DMS 273 (cell line): ENCODE results near the gene SACM1L.
"Not testable (repeated sequence)": the region's sequence is repeated elsewhere in the genome, so short reads cannot be mapped to it uniquely, and the experiment has no call there.

Experiments used
- DNase-seq: peaks from one replicate; lab custom pipeline; 2025; ENCODE audit not compliant: unreplicated experiment; lab: John Stamatoyannopoulos, UW

Gene SACM1L

GRCh38 chr3:45692866-45693265 is 3.7 kb downstream of the SACM1L start:
- no peak for DNase-seq

- peak; percentile 8 for DNase-seq
Measured at GRCh38 chr3:45693941-45694521, 4.8 kb downstream of the SACM1L start.

- not testable (repeated sequence) for DNase-seq
Measured at GRCh38 chr3:45695166-45695565, 6.0 kb downstream of the SACM1L start.

- DNase-seq = no peak
Measured at GRCh38 chr3:45700570-45701073, 11.4 kb downstream of the SACM1L start.

GRCh38 chr3:45701172-45701867 is 12.1 kb downstream of the SACM1L start:
- DNase-seq = no peak

- DNase-seq = no peak
Measured at GRCh38 chr3:45704301-45704943, 15.2 kb downstream of the SACM1L start.

GRCh38 chr3:45705839-45706808 is 16.9 kb downstream of the SACM1L start:
- DNase-seq = no peak

- DNase-seq = no peak
Measured at GRCh38 chr3:45711931-45712330, 22.7 kb downstream of the SACM1L start.

- DNase-seq = no peak
Measured at GRCh38 chr3:45712434-45713110, 23.4 kb downstream of the SACM1L start.

GRCh38 chr3:45715945-45716344 is 26.7 kb downstream of the SACM1L start:
- no peak for DNase-seq

GRCh38 chr3:45716790-45717336 is 27.7 kb downstream of the SACM1L start:
- no peak for DNase-seq

- DNase-seq = no peak
Measured at GRCh38 chr3:45719655-45720487, 30.7 kb downstream of the SACM1L start.

GRCh38 chr3:45724911-45725310 is 35.7 kb downstream of the SACM1L start:
- DNase-seq = no peak

- DNase-seq = no peak
Measured at GRCh38 chr3:45729614-45730013, 40.4 kb downstream of the SACM1L start.

- no peak for DNase-seq
Measured at GRCh38 chr3:45730409-45731154, 41.4 kb downstream of the SACM1L start.

GRCh38 chr3:45736707-45737106 is 47.5 kb downstream of the SACM1L start:
- no peak for DNase-seq

- DNase-seq = no peak
Measured at GRCh38 chr3:45737234-45737633, 48.0 kb downstream of the SACM1L start.

GRCh38 chr3:45739991-45740390 is 50.8 kb downstream of the SACM1L start:
- no peak for DNase-seq

GRCh38 chr3:45741247-45741646 is 52.1 kb downstream of the SACM1L start:
- no peak for DNase-seq
